ENCODE measurements around the gene KRTAP10-3.

KRTAP10-3 gene

GRCh38 chr21:44521301-44521927 lies 37.2 kb downstream of the KRTAP10-3 start:
- no peak overlapping the region for H3K4me3 ChIP-seq (replicated peaks; ENCODE audit: insufficient read depth, low read length)
- TF ChIP-seq SPI1 (IDR thresholded peaks at IDR 0.05; ENCODE audit: borderline replicate concordance, low read depth) (no peak), GABPA (IDR thresholded peaks at IDR 0.05; ENCODE audit: low read depth) (no peak), POLR2AphosphoS5 (IDR thresholded peaks at IDR 0.05; ENCODE audit: low read depth) (no peak), CTCF (IDR thresholded peaks at IDR 0.05; ENCODE audit: insufficient read depth, low read length) (no peak), REST (IDR thresholded peaks at IDR 0.05; ENCODE audit: insufficient replicate concordance, low read depth) (no peak)
- DNase-seq (ENCODE audit: low read depth in 1 of 2, low spot score in 1 of 2), result no peak
- H3K27me3 ChIP-seq (ENCODE audit: insufficient read depth, poor library complexity, severe bottlenecking), result no peaks in the 10 kb centered on the region
- no peak overlapping the region for H3K27ac ChIP-seq (replicated peaks)

- no peak overlapping the region for H3K4me3 ChIP-seq (replicated peaks; ENCODE audit: insufficient read depth, low read length)
- no peak overlapping the region for H3K27ac ChIP-seq (replicated peaks)
- no peaks in the 10 kb centered on the region for H3K27me3 ChIP-seq (ENCODE audit: insufficient read depth, poor library complexity, severe bottlenecking)
- no peak for DNase-seq (ENCODE audit: low read depth in 1 of 2, low spot score in 1 of 2)
- TF ChIP-seq REST (IDR thresholded peaks at IDR 0.05; ENCODE audit: insufficient replicate concordance, low read depth) (no peak), POLR2AphosphoS5 (IDR thresholded peaks at IDR 0.05; ENCODE audit: low read depth) (no peak), SPI1 (IDR thresholded peaks at IDR 0.05; ENCODE audit: borderline replicate concordance, low read depth) (no peak), GABPA (IDR thresholded peaks at IDR 0.05; ENCODE audit: low read depth) (no peak), CTCF (IDR thresholded peaks at IDR 0.05; ENCODE audit: insufficient read depth, low read length) (no peak)
Measured at GRCh38 chr21:44520326-44521300, 38.0 kb downstream of the KRTAP10-3 start.

- H3K4me3 ChIP-seq (replicated peaks; ENCODE audit: insufficient read depth, low read length), result no peak overlapping the region
- no peak for DNase-seq (ENCODE audit: low read depth in 1 of 2, low spot score in 1 of 2)
- H3K27ac ChIP-seq (replicated peaks), result no peak overlapping the region
- TF ChIP-seq REST (IDR thresholded peaks at IDR 0.05; ENCODE audit: insufficient replicate concordance, low read depth) (no peak), CTCF (IDR thresholded peaks at IDR 0.05; ENCODE audit: insufficient read depth, low read length) (no peak), SPI1 (IDR thresholded peaks at IDR 0.05; ENCODE audit: borderline replicate concordance, low read depth) (no peak), POLR2AphosphoS5 (IDR thresholded peaks at IDR 0.05; ENCODE audit: low read depth) (no peak), GABPA (IDR thresholded peaks at IDR 0.05; ENCODE audit: low read depth) (no peak)
- H3K27me3 ChIP-seq (ENCODE audit: insufficient read depth, poor library complexity, severe bottlenecking), result no peaks in the 10 kb centered on the region
Measured at GRCh38 chr21:44519346-44520325, 39.0 kb downstream of the KRTAP10-3 start.

Measured in HL-60 (cell line).